Tibial artery (tissue), 4 donors: ENCODE measurements around the gene NDOR1.

Experiments
- DNase-seq, 2 donors: peaks; one replicate each; pipeline ENCODE4 v3.0.0-alpha.2; 2019
- H3K27ac ChIP-seq, 2 donors: fragments of 200-600 bp; sonication (generic) in 1 of 2; 1 replicate in 1 of 2; 2 replicates in 1 of 2; pipeline ENCODE4 v1.5.1; 2018 to 2019; ENCODE audit warnings: mild to moderate bottlenecking in 1 of 2
- H3K27me3 ChIP-seq, 2 donors: fragments of 200-600 bp; sonication (generic) in 1 of 2; one replicate each; pipeline versions ENCODE4 v1.5.1 to v1.6.0; 2016 to 2019
- H3K36me3 ChIP-seq, 3 donors: fragments of 200-600 bp; sonication (generic) in 2 of 3; one replicate each; pipeline ENCODE4 v1.5.1; 2016 to 2019; ENCODE audit warnings: mild to moderate bottlenecking in 2 of 3
- H3K4me1 ChIP-seq, 4 donors: fragments of 200-600 bp; sonication (generic) in 2 of 4; 1 replicate in 3 of 4; 2 replicates in 1 of 4; pipeline ENCODE4 v1.5.1; 2016 to 2019
- H3K4me3 ChIP-seq, 2 donors: fragments of 200-600 bp; sonication (generic) in 1 of 2; 1 replicate in 1 of 2; 2 replicates in 1 of 2; pipeline ENCODE4 v1.5.1; 2018 to 2019; ENCODE audit warnings: mild to moderate bottlenecking in 2 of 2
- H3K9me3 ChIP-seq, 3 donors: fragments of 200-600 bp; sonication (generic) in 1 of 3; one replicate each; pipeline ENCODE4 v1.5.1; 2016 to 2019
- CTCF ChIP-seq, 2 experiments: fragments of 200-600 bp in 1 of 2; fragments of 450-650 bp in 1 of 2; IDR thresholded peaks; one replicate each; pipeline ENCODE4 v1.5.1; 2017 to 2019; ENCODE audit warnings: antibody characterized with exemption in 2 of 2, mild to moderate bottlenecking in 1 of 2, moderate library complexity in 1 of 2
- intact Hi-C: fragments of 100-400 bp; cut with DNase I; formaldehyde crosslinking; loops from one replicate; pipeline ENCODE4 v1.15.0; 2023; ENCODE audit warnings: low total_unique reads

Gene NDOR1

GRCh38 chr9:137199411-137200121 is 5.9 kb upstream of the NDOR1 start:
- Histone ChIP-seq H3K27me3 (no peaks in the 10 kb centered on the region), H3K4me3 (peak overlapping the region; percentile 57 to 62), H3K9me3 (no peaks in the 10 kb centered on the region), H3K4me1 (peaks cover 4 to 82% (median 49%) of the 10 kb centered on the region in 4 donors), H3K36me3 (no peaks in the 10 kb centered on the region), H3K27ac (peak overlapping the region; percentile 51 to 60)
- no peak for DNase-seq
- intact Hi-C loops = no loop called here
- no peak for TF ChIP-seq CTCF (IDR thresholded peaks at IDR 0.05)

- peaks cover 4 to 77% (median 55%) of the 10 kb centered on the region in 4 donors for H3K4me1 ChIP-seq
- no peaks in the 10 kb centered on the region for H3K36me3 ChIP-seq
- H3K27me3 ChIP-seq = no peaks in the 10 kb centered on the region
- H3K27ac ChIP-seq = peak within 1 kb of the TSS; percentile 73 to 86
- H3K4me3 ChIP-seq = peak within 1 kb of the TSS; percentile 57 to 62
- intact Hi-C loops = no loop called here
- no peaks in the 10 kb centered on the region for H3K9me3 ChIP-seq
- TF ChIP-seq CTCF (IDR thresholded peaks at IDR 0.05) = peak in 1 of 2 experiments; percentile 16
- peak; percentile 100 for DNase-seq
Measured at GRCh38 chr9:137200311-137201204, 4.9 kb upstream of the NDOR1 start, which contains the start of gene TPRN. TPRN (minus strand) TSS chr9:137200741; CDS start chr9:137200711, 30 bp downstream.

- H3K9me3 ChIP-seq = no peaks in the 10 kb centered on the region
- H3K4me1 ChIP-seq = peaks cover 4 to 78% (median 59%) of the 10 kb centered on the region in 4 donors
- H3K4me3 ChIP-seq = peak overlapping the region; percentile 57 to 62
- H3K27me3 ChIP-seq = no peaks in the 10 kb centered on the region
- H3K36me3 ChIP-seq = no peaks in the 10 kb centered on the region
- DNase-seq = no peak
- peak overlapping the region; percentile 73 to 86 for H3K27ac ChIP-seq
- intact Hi-C loops = no loop called here
- TF ChIP-seq CTCF (IDR thresholded peaks at IDR 0.05) = no peak
Measured at GRCh38 chr9:137201205-137201868, 4.2 kb upstream of the NDOR1 start.

- no peak for TF ChIP-seq CTCF (IDR thresholded peaks at IDR 0.05)
Measured at GRCh38 chr9:137202966-137203365, 2.5 kb upstream of the NDOR1 start.

GRCh38 chr9:137204731-137205125 is 772 bp upstream of the NDOR1 start:
- peaks cover 0 to 14% (median 0%) of the 10 kb centered on the region in 3 donors for H3K36me3 ChIP-seq
- intact Hi-C loops = no loop called here
- peaks cover 0 to 59% (median 45%) of the 10 kb centered on the region in 4 donors for H3K4me1 ChIP-seq
- H3K9me3 ChIP-seq = no peaks in the 10 kb centered on the region
- H3K4me3 ChIP-seq = peak overlapping the region; percentile 97
- no peak for TF ChIP-seq CTCF (IDR thresholded peaks at IDR 0.05)
- H3K27me3 ChIP-seq = no peaks in the 10 kb centered on the region
- H3K27ac ChIP-seq = peak overlapping the region; percentile 82 to 89
- no peak for DNase-seq

More at GRCh38 chr9:137202966-137203365, 2.5 kb upstream of the NDOR1 start:
- Histone ChIP-seq H3K9me3 (no peaks in the 10 kb centered on the region), H3K4me1 (peaks cover 4 to 76% (median 62%) of the 10 kb centered on the region in 4 donors), H3K27me3 (no peaks in the 10 kb centered on the region), H3K36me3 (peaks cover 0 to 4% (median 0%) of the 10 kb centered on the region in 3 donors), H3K27ac (no peak overlapping the region), H3K4me3 (no peak overlapping the region)
- intact Hi-C loops = no loop called here
- no peak for DNase-seq
